ENCODE measurements around the gene RUFY4. TPM values are rescaled to one million over a fixed set of nuclear protein-coding genes. Genes with fewer than 3 reads are reported as not detected.

Gene RUFY4
- polyA plus RNA-seq, 1 donor, result 0.16 TPM

DNA sequence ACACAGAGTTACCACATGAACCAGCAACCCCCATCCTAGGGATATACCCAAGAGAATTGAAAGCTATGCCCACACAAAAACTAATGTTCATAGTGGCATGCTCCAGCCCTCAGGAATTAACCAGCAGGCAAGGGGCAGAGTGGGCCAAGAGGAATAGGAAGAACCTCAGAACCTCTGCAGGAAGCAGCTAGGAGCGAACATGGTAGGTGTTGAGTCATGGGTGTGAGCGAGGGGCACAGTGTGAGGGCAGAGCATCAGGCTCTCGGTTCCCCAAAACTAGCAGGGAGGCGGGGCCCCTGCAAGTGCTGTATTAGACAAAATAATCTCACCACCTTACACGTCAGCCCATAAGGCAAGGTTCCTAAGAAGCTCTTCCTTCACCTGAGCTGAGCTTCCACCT, 5.6 kb upstream of the RUFY4 start:
- no peak for DNase-seq (ENCODE audit: low read depth)

GRCh38 chr2:218063896-218064295, 5.2 kb upstream of the RUFY4 start:
- DNase-seq (ENCODE audit: low read depth), result no peak

DNA sequence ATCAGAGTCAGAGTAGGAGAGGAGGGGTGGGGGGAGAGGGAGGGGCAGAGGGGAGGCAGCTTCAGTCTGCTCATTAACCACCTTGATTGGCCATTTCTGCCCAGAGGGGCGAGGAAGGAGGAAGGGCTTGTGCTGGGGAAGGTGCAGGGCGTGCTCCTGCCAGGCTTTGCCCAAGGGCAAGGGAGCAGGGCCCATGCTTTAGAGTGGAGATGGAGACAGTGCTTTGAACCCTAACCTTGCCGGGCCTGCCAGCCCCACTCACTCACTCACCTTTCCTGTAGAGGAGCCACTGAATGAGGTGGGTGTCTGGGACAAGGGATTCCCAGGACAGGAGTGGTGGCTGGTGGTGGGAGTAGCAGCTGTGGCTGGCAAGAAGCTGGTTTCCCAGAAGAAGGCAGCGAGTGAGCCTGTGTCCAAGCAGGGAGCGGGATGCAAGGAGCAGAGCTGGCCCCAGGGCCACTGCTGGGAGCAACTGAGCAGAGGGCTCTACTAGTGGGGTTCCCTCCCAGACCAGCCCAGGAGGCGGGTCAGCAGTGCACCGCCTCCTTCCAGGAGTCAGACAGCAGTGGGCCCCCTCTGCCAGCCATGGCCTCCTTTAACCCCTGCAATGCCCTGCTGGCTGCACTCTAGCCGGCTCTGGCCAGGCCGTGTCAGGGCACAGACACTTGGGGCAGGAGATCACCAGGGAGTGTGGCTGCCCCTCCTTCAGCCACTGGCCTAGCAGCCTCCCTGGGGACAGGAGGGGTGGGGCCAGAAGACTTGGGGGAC, 3.6 kb upstream of the RUFY4 start:
- DNase-seq (ENCODE audit: low read depth), result no peak

- DNase-seq (ENCODE audit: low read depth), result no peak
These were observed 2.0 kb upstream of the RUFY4 start for GRCh38 chr2:218066926-218067515.

GRCh38 chr2:218067523-218067922, 1.5 kb upstream of the RUFY4 start:
- DNase-seq (ENCODE audit: low read depth), result no peak

DNA sequence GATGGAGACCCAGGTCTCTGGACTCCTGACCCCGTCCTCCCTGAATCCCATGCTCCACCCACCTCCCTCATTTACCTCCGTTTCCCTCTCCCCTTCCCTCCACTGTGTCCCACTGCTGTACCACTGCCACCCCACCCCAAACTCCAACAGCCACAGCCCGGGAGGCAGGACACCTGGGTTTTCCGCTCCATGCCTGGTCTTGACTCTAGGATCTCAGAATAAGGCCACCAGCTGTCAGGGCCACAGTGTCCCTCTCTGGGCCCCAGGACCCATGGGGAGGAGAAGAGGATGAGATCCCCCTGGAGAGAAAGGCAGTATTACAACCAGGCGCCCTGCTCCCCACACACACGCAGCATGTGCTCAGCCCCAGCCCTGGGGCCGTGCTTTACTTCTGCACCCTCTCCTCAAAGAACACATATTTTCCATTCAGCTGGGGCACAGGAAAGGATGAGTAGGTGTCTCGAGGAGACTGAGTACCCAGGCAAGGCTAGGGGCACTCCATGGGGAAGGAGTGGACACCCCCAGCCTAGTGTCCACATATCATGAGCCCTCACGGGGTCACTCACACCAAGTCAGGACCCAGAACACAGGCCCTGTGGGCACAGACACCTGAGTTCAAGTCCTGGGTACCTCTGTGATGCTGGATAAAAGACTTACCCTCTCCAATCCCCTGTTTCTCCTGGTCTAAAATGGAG, 700 bp downstream of the RUFY4 start:
- DNase-seq (ENCODE audit: low read depth), result no peak

- no peak for DNase-seq (ENCODE audit: low read depth)
These were observed 1.5 kb downstream of the RUFY4 start for GRCh38 chr2:218070587-218070986.

GRCh38 chr2:218071218-218071937, 2.3 kb downstream of the RUFY4 start:
- DNase-seq (ENCODE audit: low read depth), result no peak

DNA sequence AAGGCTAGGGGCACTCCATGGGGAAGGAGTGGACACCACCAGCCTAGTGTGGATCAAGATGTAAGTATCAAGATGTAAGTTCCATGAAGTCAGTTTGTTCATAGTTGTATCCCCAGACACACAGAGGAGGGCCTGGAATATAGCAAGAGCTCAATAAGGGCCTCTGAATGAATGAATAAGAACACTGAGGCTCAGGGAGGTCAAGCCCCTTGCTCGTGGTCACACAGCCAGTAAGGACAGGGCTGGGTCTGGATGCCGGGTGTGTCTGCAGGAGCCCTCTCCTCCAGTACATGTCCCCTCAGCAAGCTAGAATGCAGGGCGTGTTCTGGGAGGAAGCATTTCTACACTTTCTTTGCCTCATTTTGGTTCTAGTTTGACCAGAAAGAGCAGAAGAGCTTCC, 2.9 kb downstream of the RUFY4 start:
- no peak for DNase-seq (ENCODE audit: low read depth)

DNA sequence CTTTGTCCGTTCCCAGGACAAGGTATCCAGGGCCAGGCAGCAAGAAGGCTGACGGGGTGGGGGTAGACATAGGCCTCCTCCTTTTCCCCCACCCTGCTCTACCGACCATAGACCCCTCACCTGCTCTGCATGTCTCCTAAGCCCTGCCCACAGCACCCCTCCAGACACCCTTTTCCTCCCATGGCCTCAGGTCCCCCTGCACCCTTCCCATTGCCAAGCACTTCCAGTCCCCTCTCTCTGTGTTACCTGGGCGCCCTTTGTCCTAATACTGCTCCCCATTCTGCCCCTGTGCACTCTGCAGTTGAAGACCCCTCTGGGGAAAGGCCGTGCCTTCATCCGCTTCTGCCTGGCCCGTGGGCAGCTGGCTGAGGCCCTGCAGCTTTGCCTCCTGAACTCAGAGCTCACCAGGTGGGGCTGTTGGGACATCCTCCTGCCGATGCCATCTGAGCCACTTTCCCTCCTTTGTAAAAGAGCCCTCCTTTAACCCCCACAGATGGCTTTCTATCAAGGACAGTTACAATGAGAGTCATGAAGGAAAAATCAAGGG, 3.5 kb downstream of the RUFY4 start:
- DNase-seq (ENCODE audit: low read depth), result no peak

- DNase-seq (ENCODE audit: low read depth), result no peak
These were observed 4.1 kb downstream of the RUFY4 start for GRCh38 chr2:218073185-218073584.

GRCh38 chr2:218074031-218074430, 5.0 kb downstream of the RUFY4 start:
- DNase-seq (ENCODE audit: low read depth), result no peak

GRCh38 chr2:218075975-218076811, 7.1 kb downstream of the RUFY4 start:
- no peak for DNase-seq (ENCODE audit: low read depth)

GRCh38 chr2:218077464-218078216, 8.6 kb downstream of the RUFY4 start:
- DNase-seq (ENCODE audit: low read depth), result no peak

GRCh38 chr2:218079943-218080913, 11.2 kb downstream of the RUFY4 start:
- DNase-seq (ENCODE audit: low read depth), result no peak

DNA sequence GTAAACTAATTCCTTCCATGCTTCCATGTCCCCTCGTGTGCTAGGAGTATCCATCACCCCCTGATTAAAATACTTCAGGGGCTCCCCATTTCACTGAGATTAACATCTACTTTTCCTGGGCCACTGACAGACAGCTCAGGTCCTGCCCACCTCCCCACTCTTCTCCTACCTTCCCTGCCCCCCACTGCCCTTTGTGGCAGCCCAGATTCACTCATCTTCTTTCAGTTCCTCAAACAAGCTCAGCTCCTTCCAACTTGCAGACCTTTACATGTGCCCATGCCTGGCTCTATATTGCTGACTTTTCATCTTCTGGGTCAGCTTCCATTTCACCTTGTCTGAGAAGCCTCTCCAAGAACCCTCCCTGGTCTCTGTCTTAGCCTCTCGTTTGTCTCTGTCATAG, 12.0 kb downstream of the RUFY4 start:
- DNase-seq (ENCODE audit: low read depth), result no peak

- DNase-seq (ENCODE audit: low read depth), result no peak
These were observed 12.6 kb downstream of the RUFY4 start for GRCh38 chr2:218081695-218082094.

- DNase-seq (ENCODE audit: low read depth), result no peak
These were observed 13.7 kb downstream of the RUFY4 start for GRCh38 chr2:218082586-218083351.

- DNase-seq (ENCODE audit: low read depth), result no peak
These were observed 14.3 kb downstream of the RUFY4 start for GRCh38 chr2:218083352-218083676.
